ENCODE results near the gene AATF. TPM values are rescaled to one million over a fixed set of nuclear protein-coding genes. Genes with fewer than 3 reads are reported as not detected.

Gene AATF
- total RNA-seq, 1 donor from 2014 or later, result 21.1 TPM

DNA sequence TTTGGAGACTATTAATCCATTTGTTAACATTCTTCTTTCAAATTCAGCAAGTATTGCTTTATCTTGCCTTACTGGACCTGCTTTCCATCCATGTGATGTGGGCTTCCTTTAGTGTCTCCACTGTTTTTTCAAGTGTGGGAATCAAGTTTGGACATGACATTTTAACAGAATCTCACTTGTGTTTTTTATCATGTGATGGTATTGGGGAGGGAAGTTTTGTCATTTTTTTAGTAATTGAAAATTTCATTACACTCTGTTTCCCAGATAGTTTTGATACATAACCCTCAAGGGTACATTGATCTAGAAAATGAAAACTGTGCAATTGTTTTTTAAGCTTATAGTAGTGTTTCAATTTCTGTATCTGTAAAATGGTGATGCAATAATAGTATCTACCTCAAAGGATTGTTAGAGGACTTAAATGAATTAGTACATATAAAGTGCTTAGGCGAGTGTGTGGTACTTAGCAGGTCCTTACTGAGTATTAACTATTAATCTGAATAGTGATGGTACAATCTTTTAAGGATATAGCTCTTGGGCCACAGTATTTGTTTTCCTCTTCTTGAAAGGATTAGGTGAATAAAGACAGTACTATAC is 27.3 kb downstream of the AATF start:
- Histone ChIP-seq H3K36me3 (no peaks in the 10 kb centered on the region), H3K27ac (no peak overlapping the region), H3K9me3 (no peaks in the 10 kb centered on the region), H3K4me1 (peaks cover 22% of the 10 kb centered on the region), H3K27me3 (no peaks in the 10 kb centered on the region), H3K4me3 (no peak overlapping the region)
- TF ChIP-seq POLR2A (IDR thresholded peaks at IDR 0.05) (no peak), CTCF (IDR thresholded peaks at IDR 0.05) (no peak), POLR2AphosphoS5 (IDR thresholded peaks at IDR 0.05; ENCODE audit: insufficient read depth in 1 of 2, low read depth in 1 of 2) (no peak)
- intact Hi-C loops (cut with DNase I), result no loop called here
- no peak for DNase-seq (ENCODE audit: extremely low spot score in 2 of 2)

GRCh38 chr17:36977066-36977465 is 28.3 kb downstream of the AATF start:
- Histone ChIP-seq H3K27ac (no peak overlapping the region), H3K4me1 (peaks cover 22% of the 10 kb centered on the region), H3K9me3 (no peaks in the 10 kb centered on the region), H3K36me3 (no peaks in the 10 kb centered on the region), H3K27me3 (no peaks in the 10 kb centered on the region), H3K4me3 (no peak overlapping the region)
- DNase-seq (ENCODE audit: extremely low spot score in 2 of 2), result no peak
- TF ChIP-seq POLR2AphosphoS5 (IDR thresholded peaks at IDR 0.05; ENCODE audit: insufficient read depth in 1 of 2, low read depth in 1 of 2) (no peak), CTCF (IDR thresholded peaks at IDR 0.05) (no peak), POLR2A (IDR thresholded peaks at IDR 0.05) (no peak)
- intact Hi-C loops (cut with DNase I), result no loop called here

GRCh38 chr17:36977568-36977967 is 28.8 kb downstream of the AATF start:
- Histone ChIP-seq H3K27me3 (no peaks in the 10 kb centered on the region), H3K36me3 (no peaks in the 10 kb centered on the region), H3K27ac (no peak overlapping the region), H3K9me3 (no peaks in the 10 kb centered on the region), H3K4me1 (peaks cover 22% of the 10 kb centered on the region), H3K4me3 (no peak overlapping the region)
- TF ChIP-seq POLR2A (IDR thresholded peaks at IDR 0.05) (no peak), POLR2AphosphoS5 (IDR thresholded peaks at IDR 0.05; ENCODE audit: insufficient read depth in 1 of 2, low read depth in 1 of 2) (no peak), CTCF (IDR thresholded peaks at IDR 0.05) (no peak)
- intact Hi-C loops (cut with DNase I), result no loop called here
- DNase-seq (ENCODE audit: extremely low spot score in 2 of 2), result no peak

DNA sequence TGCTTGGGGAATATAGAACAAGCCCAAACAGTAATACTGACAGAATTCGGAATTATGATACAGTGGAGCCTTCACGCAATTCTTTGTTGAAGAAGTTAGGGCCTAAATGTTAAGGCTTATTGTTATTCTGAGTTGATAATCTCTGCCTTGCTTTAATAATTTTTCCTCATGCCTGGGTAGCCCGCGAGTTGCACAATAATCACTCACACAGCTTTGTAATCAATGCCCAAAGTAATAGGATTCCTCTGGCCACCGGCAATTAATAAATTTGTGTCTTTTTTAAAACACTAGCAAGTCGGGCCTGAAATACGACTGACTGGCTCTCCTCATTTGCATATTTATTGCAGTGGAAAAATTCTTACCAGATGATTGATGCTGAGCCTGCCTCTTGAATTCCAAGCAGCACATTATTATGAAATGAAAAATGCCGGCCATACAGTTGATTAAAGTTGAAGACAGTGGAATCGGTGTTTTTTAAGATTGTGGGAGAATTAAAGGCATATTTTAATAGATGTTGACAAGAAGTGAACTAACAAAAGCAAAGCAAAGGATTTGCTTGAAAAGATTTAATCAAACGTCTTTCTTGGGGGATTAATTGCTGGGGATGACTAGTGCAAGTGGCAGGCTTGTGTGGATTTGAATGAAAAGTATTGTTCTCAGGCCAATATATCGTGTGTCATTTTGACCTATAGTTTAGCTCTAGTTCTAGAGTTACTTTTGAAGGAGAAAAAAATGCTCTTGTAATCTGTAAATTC is 30.2 kb downstream of the AATF start:
- peaks cover 22% of the 10 kb centered on the region for H3K4me1 ChIP-seq
- no peaks in the 10 kb centered on the region for H3K9me3 ChIP-seq
- no peaks in the 10 kb centered on the region for H3K36me3 ChIP-seq
- no peak for TF ChIP-seq POLR2AphosphoS5 (IDR thresholded peaks at IDR 0.05; ENCODE audit: insufficient read depth in 1 of 2, low read depth in 1 of 2)
- no peak for TF ChIP-seq CTCF (IDR thresholded peaks at IDR 0.05)
- no peak for TF ChIP-seq POLR2A (IDR thresholded peaks at IDR 0.05)
- intact Hi-C loops (cut with DNase I), result no loop called here
- H3K4me3 ChIP-seq, result no peak overlapping the region
- H3K27ac ChIP-seq, result no peak overlapping the region
- no peaks in the 10 kb centered on the region for H3K27me3 ChIP-seq
- DNase-seq (ENCODE audit: extremely low spot score in 2 of 2), result no peak

DNA sequence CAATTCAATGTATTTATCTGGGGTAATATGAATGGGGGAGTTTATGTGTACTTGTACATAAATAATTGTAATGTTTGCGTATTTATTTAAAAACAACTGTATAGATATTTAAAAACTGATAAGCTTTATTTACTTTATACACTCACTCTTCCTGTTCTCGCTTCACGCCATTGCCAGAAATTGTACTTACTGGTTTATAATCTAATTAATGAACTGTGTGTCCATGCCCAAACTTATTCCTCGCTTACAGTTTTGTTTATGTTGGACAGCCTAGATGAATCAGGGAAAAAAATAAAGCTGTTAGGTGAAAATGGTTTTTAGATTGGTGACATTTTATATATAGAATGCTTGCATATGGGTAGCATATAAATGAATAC is 30.8 kb downstream of the AATF start:
- intact Hi-C loops (cut with DNase I), result no loop called here
- Histone ChIP-seq H3K9me3 (no peaks in the 10 kb centered on the region), H3K27ac (no peak overlapping the region), H3K27me3 (no peaks in the 10 kb centered on the region), H3K36me3 (no peaks in the 10 kb centered on the region), H3K4me3 (no peak overlapping the region), H3K4me1 (peaks cover 22% of the 10 kb centered on the region)
- TF ChIP-seq POLR2A (IDR thresholded peaks at IDR 0.05), result no peak
- TF ChIP-seq CTCF (IDR thresholded peaks at IDR 0.05), result no peak
- no peak for TF ChIP-seq POLR2AphosphoS5 (IDR thresholded peaks at IDR 0.05; ENCODE audit: insufficient read depth in 1 of 2, low read depth in 1 of 2)
- no peak for DNase-seq (ENCODE audit: extremely low spot score in 2 of 2)
